Superior temporal gyrus (tissue), 1 donor: ENCODE data around the gene PPIL6.

Experiments
- DNase-seq: peaks from one replicate; pipeline ENCODE4 v3.0.0-alpha.2; 2016; ENCODE audit errors: extremely low spot score

The PPIL6 gene

DNA sequence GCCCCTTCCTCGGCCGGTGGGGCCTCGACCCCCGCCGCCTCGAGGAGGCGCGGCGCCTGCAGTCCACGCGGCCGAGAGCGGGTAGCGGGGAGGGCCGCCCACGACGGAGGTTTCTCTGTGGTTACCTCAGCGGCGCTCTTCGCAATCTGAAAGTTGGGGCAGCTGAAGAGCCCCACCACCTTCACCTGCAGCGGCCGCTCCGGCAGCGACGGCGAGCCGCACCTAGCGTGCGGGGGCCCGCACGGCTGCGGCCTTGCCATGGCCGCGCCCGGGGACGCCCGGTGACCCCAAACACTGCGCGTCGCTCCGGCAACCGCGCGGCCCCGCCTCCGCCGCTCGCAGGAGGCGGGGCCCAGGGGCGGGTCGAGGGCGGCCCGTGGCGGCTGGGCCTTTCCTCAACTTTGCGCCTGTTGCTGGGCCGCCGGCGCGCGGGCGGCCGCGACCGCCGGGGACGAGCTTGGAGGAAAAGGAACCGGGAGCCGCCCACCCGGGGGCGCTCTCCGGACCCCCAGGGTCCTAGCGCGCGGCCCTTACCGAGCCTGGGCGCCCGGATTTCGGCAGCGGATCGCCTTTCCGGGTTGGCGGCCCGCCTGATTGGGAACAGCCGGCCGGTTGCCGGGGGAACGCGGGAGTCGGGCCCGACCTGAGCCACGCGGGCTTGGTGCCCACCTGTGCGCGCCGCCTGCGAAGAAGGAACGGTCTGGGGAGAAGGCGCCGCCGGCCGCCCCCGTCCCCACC, at the start of gene PPIL6, which contains the start of gene SMPD2:
PPIL6 (minus strand) TSS at position 298 of the 738 bp plus-strand sequence; CDS start at position 260, 38 bp downstream.
SMPD2 (plus strand) TSS at position 394 of the 738 bp plus-strand sequence. CDS start 398 bp downstream, outside the sequence.
- peak; percentile 78 for DNase-seq

DNA sequence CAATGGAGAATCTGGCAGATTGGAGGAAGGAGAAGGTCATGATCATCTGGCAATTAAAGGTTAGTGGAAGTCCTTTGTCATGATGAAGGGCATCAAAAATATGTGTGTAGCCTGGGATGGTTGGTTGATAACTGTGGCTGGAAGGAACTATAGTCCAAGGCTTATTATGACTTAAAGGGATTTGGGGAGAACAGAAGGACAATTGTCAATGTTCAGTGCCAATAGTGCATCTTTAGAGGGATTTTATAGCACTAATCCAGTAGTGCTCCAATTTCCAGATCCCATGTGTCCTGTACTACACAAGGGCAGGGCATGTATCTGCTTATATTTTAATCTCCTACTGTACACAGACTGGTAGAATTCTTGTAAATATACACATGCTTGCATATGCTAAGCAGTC, 47.6 kb upstream of the PPIL6 start:
- DNase-seq = no peak

DNA sequence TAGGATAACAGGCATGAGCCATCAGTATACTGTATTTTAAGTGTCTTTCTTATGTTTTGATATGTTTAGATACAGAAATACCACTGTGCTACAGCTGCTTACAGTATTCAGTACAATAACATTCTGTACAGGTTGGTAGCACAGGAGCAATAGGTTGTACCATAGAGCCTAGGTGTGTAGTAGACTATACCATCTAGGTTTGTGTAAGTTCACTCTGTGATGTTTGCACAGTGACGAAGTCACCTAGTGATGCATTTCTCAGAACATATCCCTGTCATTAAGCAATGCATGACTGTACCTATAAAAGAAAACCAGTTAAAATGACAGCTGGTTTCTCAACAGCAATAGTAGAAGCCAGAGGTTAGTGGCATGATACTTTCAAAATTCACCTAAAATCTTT, 45.6 kb upstream of the PPIL6 start:
- no peak for DNase-seq

DNA sequence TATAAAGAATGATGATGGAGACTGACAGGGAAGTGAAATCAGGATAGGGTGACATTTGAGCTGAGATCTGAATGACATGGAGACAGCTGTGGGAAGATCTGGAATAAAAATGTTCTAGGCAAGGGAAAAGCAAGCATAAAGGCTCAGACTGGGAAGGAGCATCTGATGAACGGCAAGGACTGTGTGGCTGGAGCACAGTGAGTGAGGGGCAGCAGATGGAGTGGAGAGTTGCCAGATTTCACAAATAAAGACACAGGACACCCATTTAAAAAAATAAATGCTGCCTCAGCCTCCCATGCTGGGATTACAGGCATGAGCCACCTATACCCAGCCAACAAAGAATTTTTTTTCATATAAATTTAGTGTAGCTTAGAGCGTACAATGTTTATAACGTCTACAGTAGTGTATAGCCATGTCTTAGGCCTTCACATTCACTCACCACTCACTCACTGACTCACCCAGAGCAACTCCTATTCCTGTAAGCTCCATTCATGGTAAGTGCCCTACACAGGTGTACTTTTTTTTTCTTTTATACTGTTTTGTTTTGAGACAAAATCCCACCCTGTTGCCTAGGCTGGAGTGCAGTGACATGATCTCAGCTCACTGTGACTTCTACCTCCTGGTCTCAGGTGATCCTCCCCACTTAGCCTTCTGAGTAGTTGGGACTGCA, 45.0 kb upstream of the PPIL6 start:
- no peak for DNase-seq

DNA sequence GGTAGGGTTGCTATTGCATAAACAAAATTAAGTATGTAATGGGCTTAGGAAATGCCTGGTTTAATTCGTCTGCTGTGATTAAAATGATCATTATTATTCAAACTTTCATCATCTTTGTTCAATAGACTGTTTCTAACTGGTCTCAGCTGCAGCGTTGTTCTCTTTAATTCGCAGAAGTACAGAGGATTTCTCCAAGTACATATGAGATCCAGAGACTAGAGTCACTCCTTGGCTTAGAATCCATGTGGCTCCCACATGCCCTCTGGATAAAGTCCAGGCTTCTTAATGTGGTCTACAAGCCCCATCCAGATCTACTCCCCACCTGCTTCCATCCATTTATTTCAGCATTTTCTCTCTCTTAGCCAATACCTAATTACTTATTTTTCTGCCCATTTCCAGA, 43.7 kb upstream of the PPIL6 start:
- no peak for DNase-seq

DNA sequence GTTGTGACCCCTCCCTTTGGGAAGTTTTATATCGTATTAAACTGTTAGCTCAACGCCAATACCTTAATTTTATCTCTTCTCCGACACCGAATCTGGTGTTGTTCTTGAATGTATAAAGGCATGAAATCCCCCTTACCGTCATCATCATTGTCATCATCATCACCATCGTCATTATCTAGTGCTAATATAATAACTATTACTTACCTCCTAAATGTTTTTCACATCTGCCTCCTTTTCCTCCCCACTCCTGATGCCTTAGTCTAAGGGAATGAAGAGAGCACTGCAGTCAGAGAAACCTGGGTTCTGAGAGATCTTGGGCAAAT, 43.3 kb upstream of the PPIL6 start:
- peak; percentile 55 for DNase-seq

DNA sequence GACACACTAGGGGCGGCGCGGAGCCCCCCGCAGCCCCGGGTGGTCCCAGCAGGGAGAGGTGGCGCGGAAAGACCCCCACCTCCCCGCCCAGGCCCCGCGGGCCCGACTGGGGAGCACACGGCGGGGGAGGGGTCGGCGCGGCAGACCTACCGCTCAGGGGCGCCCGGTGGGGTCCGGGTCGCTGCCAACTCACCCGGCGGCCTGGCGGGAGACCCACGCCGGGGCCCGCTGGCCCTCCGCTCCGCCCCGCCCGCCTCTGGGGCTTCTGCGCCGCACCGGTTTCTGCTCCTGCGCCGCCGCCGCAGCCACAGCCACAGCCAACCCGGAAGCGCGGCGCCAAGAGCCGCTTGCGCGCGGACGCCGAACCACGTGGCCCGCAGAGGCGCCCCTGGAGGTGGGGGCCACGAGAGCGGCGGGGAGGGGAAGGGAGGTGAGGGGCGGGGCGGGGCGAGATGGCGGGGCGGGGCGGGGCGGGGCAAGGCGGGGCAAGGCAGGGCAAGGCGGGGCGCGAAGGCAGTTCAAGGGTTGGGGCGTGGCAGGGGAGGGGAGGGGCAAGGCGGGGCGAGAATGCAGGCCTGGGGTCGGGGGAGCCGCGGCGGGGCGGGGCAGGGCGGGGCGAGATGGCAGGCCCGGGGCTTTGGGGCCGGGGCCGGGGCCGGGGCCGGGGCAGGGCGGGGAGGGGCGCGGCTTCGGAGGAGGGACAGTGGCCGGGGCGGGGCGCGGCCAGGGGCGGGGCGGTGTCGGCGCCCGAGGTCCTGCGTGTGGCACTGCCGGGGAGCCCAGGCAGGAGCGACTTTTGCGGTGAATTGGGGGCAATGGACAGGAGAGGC, 42.7 kb upstream of the PPIL6 start, which contains the start of gene ZBTB24:
ZBTB24 (minus strand) TSS at position 315 of the 830 bp plus-strand sequence. CDS start 1,193 bp downstream, outside the sequence.
- peak; percentile 85 for DNase-seq

DNA sequence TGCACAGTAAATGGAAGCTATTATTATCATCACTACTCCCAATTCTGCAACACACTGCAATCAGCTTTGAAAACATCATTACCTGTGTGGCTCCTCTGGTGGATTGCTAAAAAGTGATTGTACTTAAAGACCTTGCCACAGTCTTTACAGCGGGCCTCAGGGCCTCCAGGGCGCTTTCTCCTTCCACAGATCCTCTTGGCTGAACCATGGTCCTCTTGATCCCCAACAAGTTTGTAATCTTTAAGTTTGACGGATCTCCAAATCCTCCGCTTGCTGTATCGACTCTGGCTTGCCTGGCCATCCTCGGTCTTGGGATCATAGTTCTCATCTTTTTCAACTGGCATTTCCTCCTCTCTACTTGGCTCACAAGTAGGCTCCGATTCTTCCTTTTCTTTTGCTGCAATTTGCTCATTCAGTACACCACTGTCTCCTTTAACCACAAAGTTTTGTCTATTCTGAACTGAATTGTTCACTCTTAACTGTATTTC, 40.6 kb upstream of the PPIL6 start:
- no peak for DNase-seq

DNA sequence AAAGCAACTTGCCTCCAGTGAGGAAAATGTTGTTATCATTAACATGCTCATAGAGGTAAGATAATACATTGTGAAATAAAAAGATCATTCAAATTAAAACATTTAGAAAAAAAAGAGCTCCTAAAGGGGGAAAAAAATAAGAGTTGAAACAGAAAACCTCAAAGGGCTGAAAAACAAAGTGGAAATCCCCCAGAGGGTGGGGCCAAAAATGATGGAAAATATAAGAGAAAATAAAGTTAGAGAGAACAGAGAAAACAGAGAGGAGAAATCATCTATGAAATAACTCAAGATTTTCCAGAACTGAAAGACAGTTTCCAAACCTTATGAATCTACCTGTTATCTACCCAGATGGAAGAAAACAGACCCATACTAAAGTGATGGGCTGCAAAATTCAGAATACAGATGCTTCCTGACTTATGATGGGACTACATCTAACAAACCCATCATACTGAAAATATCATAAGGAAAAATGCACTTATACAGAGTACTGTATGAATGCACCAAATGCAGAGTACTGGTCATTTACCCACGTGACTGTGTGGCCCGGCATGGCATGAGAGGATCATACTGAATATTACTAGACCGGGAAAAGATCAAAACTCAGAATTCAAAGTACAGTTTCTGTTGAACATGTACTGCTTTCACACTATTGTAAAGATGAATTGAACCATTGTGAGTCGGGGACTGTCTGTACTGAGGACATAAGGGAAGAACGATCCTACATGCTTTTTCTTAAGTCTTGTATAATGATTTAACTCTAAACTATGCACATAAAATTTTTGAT, 38.6 kb upstream of the PPIL6 start:
- DNase-seq = no peak

DNA sequence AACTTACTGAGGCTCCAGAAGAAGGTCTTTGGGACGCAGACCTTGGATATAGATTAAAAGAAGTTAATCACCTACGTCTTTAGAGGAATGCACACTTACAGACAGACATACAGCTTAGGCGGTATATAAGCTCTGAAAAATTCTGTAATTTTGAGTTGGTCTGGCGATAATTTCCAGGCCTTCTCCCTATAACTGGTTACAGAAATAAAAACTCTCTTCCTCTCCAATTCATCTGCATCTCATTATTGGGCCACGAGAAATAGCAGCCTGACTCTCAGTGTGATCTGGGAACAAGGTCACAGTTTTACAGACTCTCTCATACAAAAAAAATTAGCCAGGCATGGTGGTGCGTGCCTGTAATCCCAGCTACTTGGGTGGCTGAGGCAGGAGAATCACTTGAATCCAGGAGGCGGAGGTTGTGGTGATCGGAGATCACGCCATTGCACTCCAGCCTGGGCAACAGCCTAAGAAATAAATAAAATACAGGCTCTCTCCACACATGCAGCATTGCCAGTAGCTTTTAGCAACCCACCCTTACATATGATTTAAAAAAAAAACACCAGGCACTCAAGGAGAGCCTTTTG, 37.9 kb upstream of the PPIL6 start:
- DNase-seq = no peak

DNA sequence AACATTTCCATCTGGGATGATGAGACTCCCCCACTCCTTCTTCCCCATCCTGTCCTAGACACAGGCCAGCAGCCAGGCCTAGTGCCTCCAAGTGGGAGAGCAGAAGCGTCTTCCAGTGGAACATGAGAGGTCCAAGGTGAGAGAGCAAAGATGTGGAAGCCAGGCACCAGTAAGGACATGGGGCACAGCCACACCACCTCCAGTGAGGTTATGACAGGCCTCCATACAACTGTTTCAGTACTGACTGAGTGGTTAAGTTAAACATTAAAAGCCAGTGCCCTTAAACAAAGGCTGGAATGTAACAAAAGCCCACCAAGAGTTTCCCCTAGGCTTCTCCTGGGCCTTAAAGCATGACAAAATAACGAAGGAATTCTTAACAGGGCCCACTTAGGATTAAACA, 37.3 kb upstream of the PPIL6 start:
- no peak for DNase-seq

DNA sequence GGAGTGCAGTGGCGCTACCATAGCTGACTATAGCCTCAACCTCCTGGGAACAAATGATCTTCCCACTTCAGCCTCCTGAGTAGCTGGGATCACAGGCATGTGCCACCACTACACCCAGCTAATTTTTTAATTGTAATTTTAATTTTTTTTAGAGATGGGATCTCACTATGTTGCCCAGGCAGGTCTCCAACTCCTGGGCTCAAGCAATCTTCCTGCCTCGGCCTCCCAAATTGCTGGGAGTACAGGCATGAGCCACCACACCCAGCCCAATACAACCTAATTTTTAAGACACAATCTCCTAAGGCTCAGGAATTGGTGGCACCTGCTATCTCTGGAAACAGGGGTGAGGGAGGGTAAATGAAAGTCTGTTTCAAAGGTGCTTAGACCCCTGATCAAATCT, 36.8 kb upstream of the PPIL6 start:
- no peak for DNase-seq

DNA sequence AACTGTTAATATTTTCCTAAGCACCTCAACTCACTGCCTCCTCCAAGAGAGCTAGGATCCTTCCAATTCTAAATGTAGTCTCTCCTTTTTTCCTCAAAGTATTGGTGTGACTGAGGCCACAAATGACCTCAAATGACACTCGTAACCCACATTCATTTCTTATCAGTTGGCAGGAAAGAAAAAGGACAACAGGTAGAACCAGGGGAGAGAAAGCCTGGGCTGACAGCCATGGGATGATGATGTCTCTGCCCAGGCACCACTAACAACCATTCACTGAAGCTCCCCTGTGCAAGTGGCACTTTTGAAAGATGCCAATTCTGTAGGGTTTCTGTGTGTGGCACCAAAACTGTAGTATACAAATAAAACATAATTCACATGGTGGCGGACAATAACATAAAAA, 35.2 kb upstream of the PPIL6 start:
- no peak for DNase-seq

DNA sequence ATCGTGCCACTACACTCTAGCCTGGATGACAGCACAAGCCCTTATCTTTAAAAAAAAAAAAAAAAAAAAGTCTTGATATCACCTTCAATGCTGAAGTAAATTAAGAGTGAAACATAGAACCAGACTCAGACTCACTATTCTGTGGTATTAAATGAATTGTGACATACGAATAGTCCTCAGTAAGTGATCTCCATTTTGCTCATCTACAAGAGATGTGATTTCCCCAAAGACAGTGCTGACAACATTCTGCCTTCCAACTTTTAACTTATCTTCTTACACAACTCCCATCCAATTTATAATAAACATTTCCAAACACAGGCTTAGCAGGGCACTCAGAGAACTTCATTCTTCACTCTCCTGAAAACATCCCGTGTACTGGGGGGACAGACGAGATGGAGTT, 34.6 kb upstream of the PPIL6 start:
- DNase-seq = no peak

DNA sequence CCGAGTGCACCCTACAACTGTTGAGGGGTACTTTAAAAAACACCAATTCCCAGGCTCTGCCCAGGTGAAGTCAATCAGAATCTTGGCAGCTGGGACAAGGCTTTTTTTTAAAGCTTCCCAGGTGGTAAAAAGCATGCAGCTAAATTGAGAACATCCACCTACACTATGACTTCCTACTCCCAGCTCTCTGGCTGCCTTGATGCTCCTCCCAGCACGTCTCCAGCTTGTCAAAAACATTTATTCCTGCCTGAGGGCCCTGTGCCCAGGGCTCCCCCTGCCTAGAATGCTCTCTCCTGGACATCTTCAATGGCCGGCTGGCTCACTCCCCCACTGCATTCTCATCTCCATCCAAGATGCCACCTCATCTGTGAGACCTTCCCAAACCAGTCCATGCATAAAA, 32.7 kb upstream of the PPIL6 start:
- no peak for DNase-seq

DNA sequence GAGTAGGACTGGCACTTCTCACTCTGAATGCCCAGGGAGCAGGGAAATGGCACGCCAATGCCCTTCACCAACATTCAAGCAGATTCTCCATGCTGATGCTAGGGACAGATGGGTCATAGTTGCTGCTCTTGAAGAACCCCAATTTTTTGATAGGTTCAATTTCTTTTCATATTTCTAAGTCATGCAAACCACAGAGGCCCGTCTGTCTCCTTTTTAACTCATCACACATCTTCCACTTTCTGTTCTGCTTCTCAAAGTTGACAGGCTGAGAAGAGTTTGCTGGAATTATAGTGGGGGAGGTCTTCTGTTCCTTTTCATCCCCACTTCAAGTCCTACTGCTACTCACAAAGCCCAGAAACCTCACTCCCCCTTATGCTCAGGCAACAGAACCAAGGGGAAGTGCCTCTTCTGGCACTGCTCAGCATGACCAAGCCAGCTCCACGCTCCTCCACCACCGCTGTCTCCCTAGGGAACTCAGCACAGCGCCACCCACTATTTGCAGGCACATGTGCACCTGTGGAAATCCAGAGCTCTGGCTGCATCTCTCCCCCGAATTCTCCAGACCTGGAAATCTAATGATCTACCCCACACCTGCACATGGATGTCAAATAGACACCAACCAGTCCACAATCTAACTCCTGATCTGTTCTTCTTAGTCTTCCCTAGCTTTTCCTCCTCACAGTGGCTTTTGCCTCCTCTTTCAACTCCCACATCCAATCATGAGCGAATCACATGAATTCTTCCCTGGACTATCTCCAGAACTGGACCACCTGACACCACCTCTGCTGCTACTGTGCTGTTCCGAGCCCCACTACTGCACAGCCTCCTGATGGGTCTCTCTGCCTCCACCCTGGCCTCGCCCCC, 31.9 kb upstream of the PPIL6 start:
- no peak for DNase-seq

DNA sequence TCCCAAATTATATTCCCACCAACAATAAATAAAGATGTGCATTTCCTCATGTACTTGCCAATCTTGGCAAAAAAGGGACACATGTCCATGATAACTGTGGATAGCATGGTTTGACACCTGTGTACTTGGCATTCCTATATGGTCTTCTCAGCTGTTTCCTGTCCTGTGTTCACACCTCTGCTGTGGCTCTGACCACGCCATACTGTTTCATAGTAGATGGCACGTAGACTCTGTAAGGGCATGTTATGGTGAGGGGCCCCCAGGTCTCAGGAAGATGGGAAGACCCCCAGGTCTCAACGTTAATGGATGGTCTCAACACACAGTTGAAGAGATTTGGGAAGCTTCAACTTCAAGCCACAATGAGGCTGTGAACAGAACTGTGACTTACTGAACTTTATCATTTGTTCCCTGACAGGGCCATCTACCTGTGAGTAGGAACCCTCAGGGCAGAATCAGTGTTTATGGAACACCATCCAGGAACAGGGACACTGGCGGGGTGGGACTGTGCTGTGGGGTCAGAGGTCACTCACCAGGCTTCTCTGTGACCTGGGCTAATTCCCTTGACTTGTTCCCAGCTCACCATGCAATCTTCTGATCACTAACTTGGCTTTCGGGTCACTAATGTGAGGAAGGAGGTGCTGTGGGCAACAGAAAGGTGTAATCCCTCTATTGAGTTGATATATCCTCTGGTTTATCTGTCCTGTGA, 30.8 kb upstream of the PPIL6 start:
- no peak for DNase-seq

DNA sequence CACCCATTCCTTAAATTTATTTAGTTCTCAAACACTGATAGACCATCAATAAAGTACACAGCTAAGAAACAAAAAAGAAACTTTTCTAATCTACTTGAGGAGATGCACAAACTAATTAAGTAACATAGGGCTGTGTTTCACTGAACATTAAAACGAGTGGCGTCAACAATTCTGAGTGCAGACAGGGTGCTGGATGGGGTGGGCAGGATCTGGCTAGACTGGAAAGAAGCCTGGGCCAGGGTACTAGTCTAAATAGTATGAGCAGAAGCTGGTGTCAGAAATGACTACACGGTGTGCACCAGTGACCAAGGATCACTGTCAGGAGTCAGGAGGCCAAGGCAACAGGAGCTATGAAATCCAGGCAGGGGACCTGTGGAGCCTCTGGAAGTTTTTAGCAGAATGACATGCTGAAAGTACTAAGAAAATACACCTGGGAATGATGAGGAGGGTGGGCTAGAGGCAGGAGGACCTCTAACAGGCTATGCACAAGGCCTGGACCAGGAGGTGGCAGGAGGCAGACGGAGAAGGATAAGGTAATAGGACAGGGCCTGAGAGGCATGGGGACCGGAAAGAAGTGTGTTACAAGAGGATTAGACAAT, 29.3 kb upstream of the PPIL6 start:
- DNase-seq = no peak

DNA sequence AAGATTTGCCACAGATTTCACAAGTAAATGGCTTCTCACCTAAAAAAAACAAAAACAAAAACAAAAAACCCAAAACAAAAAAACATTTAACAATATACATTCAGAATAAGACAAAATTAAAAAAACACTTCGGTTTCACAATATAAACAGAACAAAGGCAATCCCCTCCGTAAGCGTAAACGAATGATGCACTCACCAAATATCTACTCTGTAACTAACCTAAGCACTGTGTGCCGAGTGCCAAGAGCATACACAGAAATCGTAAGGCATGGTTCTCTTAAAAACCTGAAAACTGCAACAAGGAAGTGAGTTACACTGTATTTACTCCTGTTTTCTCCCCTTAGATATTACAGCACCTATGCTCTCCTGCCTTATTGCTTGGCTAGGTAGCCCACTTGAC, 27.3 kb upstream of the PPIL6 start:
- DNase-seq = no peak
